ENCODE results near the gene TMEM125.

Gene TMEM125

DNA sequence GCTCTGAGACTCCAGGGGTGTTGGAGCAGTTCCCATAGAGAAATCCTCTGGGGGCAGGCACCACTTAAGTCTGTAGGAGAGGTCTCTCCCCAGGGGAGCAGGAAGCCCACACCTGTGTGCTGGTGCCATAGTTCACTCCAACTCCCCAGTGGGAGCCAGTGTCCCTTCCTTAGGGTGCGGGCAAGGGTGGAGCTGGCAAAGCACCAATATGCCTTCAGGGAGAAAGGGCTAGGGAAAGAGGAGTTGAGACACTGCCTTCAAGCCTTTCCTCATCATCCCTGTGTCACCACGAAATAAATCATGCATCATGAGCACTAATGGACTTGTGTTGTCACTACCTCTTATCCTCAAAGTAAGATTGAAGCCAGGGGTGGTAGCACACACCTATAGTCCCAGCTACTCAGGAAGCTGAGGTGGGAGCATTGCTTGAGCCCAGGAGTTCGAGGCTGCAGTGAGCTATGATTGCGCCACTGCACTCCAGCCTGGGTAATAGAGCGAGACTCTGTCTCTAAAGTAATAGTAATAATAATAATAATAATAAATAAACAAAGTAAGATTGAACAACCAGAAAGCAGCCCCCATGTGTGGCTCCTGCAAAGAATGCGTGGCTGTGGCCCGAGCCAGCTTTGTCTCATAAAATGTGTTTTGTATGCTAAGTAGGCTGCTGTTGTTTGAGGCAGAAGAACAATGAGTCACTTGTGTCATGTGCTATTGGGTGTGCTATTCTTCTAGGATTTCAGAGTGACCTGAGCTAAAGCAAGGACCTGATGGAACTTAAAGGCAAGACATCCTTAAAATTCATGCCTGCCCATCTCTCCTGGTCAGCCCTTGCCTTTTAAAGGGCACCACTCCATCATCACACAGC, 24.3 kb downstream of the TMEM125 start:
- no peak for DNase-seq (ENCODE audit: low spot score)

DNA sequence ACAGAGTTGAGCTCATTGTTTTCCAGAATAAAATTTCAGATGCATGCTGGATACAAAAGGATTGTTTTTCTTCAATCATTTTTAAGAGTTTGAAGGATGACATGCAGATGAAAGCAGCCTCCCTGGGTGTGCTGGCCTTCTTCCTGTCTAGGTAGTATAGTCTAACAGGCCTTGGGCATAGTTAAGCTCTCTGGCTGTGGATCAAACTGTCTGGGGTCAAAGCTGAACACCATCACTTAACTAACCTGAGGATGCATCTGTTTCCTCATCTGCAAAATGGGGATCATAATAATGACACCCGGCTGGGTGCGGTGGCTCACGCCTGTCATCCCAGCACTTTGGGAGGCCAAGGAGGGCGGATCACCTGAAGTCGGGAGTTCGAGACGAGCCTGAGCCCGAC, 25.0 kb downstream of the TMEM125 start:
- DNase-seq (ENCODE audit: low spot score): no peak

DNA sequence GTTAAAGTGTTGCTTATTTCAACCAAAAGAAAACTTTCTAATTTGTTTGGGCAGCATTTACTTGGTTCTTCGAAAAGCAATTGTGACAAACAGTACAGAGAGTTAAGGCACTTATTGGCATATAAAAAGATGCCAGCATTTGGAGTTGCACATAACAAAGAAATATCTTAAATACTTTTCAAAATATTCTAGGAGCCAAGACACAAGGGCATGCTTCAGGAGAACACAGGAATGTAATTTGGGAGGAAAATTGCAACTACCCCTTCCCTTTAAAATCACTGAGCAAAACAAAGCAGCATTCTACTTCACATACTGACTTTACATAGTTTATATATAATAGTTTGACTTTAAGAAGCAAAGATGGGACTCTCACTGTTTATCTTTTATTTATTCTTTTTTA, 26.4 kb downstream of the TMEM125 start:
- no peak for DNase-seq (ENCODE audit: low spot score)

DNA sequence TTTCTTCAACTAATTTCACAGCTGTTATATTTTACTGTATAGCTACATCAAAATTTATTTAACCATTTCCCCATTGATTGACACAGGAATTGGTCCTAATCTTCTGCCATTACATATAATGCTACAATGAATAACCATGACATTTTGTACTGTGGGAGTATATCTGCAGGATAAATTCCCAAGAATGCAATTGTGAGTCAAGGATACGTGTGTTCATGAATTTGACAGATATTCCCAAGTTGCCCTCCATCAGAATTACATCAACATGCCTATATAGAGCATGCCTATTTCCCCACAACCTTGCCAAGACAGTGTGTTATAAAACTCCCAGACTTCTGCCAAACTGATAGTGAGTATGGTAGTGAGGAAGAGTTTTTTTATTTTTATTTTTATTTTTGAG, 28.3 kb downstream of the TMEM125 start:
- DNase-seq (ENCODE audit: low spot score): no peak

DNA sequence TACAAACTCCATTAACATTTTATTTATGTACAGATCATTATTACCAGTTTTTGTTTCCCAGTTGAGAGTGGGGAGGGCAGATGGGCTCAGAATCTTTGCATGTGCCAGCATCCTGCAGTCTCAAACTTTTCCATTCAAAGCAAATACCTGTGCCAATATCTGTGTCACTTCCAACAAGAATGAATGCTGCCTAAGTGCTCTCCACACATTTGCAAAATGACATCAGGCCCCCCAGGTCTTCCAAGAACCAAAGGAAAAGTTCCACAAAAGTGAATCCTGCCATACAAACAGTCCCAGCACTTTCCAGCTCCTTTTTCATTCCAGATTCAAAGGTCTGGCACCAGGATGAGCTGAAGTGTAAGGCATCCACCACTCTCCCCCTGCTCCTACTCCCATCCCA, 29.3 kb downstream of the TMEM125 start:
- no peak for DNase-seq (ENCODE audit: low spot score)

DNA sequence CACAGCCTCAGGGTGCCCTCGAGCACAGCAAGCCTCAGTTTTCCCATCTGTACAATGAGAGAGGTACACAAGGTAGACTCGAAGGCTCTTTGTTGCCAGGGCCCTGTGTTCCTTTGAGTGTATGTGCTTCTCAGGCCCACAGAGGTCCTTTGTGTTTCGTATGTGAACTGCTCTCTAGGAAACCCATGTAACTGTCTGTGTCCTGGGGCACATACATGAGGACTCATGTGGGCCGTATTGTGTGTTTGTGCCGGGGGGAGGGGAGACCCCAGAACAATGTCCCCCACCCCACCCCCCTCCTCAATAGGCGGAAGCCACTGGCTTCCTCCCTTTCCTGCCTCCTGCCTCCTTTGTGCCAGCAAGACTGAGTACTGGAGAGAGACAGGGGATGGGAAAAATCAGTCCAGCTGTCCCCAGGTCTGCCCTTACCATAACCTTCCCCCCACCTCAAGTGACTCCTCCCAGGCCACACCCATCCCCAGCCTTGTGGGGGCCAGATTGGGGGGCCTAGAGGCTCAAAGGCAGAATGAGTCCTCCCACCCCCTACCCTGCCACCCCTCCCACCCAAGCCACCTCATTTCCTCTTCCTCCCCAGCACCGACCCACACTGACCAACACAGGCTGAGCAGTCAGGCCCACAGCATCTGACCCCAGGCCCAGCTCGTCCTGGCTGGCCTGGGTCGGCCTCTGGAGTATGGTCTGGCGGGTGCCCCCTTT, 30.8 kb downstream of the TMEM125 start, which contains the start of gene TIE1:
Gene TIE1, plus strand, starts transcription at position 605 of the 717 bp plus-strand sequence. Its CDS starts 90 bp downstream, at position 695.
- DNase-seq (ENCODE audit: low spot score): no peak

DNA sequence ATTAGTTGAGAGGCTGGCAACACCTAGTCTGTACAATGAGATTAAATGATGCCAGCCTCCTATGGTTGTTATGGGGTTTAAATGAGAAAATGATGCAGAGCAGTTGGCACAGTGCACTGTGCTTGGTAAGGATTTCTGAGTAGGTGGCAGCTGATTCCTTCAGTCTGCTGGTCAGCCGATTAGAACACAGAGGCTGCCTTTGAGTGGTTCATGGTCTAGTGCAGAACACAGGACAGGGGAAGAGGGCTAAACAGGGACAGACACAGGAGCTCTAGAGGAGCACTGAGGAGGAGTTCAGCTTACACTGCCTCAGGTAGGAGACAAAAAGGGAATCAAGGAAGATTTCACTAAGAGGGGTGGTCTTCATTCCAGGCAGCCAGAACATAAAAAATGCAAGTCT, 32.4 kb downstream of the TMEM125 start:
- DNase-seq (ENCODE audit: low spot score): no peak

DNA sequence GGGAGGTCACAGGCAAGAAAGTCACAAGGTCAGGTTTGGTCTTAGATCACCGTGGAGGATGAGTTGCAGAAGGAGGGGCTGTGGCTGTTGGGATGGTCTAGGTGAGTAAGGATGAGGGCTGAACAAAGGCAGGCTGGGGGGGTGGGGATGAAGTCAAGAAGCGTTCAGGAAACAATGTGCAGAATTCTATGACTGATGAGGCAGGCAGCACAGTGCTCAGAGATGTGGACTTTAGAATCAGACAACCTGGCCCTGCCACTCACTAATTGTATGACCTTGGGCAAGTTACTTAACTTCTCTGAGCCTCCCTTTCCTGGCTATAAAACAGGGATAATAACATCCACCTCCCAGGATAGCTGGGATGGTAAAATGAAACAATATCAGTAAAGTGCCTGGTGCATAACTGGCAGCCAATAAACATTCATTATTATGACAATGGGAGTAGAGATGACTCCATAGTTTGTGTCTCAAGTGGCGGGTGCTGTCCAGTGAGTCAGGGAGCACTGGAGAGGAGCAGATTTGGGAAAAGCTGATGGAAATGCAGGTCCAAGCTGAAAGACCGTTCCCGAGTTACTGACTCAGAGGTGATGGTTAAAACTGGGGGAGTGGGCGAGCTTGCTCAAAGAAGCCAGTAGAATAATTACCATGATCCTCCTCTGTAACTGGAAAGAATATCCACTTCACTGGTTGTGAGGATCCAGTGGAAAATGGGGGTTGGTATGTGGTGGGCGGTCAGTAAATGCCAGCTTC, 33.1 kb downstream of the TMEM125 start:
- DNase-seq (ENCODE audit: low spot score): no peak

DNA sequence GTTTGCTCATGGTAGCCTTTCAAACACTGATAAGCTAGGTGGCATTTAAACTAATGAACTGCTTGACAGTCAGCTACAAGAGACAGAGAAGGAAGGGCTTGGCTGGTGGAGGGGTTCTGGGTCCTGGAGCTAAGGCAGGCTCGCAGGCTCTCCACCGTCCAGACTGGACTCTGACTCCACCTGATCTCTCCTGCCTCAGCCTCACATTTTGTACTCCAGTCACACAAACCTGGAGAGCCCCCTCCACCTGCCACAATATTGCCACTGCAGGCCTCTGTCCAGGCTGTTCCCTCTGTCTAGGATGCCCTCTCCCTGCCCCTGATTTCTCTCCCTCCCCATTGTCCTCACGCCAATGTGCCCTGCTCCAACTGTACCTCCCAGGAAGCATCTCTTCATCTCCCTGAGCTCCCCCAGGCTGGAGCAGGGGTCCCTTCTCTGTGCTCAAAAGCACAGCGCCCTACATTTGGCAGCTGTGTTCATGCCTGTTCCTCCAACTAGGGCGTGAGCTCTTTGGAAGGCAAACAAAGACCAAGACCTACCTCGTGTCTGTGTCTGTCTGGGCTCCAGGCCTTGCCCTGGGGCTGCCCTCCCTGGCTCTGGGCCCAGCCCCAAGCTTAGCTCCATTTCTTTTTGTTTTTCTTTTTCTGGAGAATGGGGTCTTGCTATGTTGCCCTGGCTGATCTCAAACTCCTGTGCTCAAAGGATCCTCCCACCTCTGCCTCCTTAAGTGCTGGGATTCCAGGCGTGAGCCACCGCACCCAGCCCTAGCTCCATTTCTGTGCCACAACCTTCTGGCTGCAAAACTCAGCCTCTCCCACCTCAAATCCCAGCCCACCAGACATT, 33.9 kb downstream of the TMEM125 start:
- no peak for DNase-seq (ENCODE audit: low spot score)

DNA sequence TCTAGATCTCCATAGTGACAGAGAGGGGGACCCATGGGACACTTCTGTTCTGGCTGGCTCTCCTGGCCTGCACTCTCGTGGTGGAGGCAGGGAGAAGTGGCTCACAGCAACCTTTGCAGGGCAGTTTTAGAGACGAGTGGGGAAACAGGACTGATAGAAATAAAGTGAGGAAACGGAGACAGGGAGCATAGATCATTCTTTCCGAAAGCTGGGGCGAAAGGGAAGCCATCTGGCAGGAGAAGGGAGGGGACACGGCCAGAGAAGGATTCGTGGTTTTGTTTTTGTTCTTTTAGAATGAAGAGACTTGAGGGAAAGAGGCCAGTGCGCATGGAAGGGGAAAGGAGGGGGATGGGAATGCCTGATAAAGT, 34.5 kb downstream of the TMEM125 start:
- no peak for DNase-seq (ENCODE audit: low spot score)

DNA sequence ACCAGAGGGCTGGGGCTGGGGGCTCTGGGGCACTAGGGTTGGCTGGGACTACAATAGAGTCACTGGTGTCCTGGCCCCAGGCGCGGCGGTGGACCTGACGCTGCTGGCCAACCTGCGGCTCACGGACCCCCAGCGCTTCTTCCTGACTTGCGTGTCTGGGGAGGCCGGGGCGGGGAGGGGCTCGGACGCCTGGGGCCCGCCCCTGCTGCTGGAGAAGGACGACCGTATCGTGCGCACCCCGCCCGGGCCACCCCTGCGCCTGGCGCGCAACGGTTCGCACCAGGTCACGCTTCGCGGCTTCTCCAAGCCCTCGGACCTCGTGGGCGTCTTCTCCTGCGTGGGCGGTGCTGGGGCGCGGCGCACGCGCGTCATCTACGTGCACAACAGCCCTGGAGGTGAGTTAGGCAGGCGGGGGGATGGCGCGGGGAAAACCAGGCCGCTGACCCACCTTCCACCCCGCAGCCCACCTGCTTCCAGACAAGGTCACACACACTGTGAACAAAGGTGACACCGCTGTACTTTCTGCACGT, 35.1 kb downstream of the TMEM125 start:
- no peak for DNase-seq (ENCODE audit: low spot score)

DNA sequence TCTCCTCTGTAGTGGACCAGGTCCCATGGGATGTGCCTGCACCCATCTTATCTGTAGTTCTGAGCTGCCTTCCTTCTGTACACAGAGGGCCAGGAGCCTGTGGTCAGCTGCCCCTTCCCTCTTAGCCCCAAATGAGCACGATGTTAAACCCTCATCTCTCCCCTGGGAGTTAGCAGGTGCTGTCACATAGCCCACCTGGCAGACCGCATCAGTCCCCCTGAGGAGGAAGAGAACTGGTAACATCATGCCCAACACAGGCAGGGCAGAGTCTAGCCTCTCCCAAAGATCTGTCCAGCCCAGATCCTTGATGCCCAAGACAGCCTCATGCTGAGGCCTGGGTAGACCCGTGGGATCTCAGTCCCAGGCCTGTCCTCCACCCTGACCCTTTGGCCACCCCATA, 35.7 kb downstream of the TMEM125 start:
- no peak for DNase-seq (ENCODE audit: low spot score)

DNA sequence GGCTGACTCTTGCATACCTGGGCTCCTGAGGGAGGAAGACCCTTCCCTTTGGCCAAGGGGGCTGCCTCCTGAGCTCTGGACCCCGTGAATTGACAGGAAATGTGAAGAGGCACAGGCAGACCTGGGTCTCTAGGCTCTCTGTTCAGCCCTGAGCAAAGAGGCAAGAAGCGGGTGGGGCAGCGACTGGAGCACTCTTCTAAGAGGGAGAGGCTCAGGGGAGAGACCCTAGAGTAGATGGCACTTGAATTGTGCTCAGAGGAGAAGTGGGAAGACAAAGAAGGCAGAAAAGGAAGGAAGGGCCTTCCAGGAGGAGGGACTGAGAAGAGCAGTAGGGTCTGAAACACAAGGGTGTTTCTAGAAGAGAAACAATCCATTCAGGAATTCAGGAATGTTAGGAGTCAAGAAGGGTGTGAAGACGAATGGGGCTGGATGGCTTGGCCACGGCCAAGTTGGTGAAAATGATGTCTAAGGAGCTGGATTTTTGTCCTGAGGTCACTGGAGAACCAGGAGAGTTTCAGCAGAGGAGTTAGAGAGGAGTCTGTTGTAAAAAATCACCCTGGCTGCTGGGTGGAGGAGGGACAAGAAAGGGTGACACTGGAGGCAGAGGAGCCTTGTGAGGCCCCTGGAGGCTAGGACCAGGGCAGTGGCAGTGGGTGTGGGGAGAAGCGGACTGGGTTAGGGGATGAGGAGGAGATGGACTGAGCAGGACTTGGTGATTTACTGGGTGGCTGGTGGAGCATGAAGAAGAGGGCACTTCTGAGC, 36.3 kb downstream of the TMEM125 start:
- no peak for DNase-seq (ENCODE audit: low spot score)

DNA sequence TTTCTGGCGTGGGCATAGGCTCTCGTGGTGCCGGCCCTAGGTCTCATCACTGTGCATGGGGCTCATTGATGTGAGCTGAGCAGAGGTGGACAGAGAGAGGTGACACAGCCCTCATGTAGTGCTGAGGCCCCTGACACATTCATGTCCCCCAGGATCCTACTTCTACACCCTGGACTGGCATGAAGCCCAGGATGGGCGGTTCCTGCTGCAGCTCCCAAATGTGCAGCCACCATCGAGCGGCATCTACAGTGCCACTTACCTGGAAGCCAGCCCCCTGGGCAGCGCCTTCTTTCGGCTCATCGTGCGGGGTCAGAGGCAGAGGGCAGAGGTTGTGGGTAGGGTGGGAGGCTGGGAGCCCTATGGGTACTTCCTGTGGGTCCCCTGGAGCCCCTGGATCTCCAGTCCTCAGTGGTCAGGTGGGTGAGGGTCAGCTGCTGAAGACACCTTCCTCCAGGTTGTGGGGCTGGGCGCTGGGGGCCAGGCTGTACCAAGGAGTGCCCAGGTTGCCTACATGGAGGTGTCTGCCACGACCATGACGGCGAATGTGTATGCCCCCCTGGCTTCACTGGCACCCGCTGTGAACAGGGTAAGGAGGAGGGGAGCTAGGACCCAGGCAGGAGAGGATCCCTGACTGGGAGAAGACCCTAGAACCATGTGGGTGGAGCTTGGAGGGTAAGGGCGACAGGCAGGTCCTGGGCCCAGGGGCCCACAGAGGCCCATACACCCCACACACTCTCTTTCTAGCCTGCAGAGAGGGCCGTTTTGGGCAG, 37.1 kb downstream of the TMEM125 start:
- no peak for DNase-seq (ENCODE audit: low spot score)

DNA sequence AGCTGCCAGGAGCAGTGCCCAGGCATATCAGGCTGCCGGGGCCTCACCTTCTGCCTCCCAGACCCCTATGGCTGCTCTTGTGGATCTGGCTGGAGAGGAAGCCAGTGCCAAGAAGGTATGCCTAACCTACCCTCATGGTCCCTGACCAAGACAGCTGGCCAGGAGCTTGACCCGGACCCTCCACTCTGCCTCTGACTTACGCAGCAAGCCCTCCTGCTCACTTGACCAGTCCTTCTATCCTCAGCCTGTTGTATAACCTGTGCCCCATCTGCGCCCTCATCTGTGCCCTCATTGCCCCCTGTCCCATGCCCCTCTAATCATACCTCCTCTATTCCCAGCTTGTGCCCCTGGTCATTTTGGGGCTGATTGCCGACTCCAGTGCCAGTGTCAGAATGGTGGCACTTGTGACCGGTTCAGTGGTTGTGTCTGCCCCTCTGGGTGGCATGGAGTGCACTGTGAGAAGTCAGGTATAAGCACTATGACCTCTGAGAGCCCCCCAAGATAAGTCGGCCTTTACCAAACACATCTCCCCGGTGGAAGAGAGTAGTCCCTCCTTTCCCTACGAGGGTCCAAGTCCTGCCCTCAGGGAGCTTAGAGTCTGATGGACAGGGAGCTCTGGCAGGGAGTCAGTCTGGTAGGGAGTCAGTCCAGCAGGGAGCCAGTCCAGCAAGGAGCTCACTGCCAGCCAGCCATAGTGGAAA, 37.8 kb downstream of the TMEM125 start:
- DNase-seq (ENCODE audit: low spot score): no peak

DNA sequence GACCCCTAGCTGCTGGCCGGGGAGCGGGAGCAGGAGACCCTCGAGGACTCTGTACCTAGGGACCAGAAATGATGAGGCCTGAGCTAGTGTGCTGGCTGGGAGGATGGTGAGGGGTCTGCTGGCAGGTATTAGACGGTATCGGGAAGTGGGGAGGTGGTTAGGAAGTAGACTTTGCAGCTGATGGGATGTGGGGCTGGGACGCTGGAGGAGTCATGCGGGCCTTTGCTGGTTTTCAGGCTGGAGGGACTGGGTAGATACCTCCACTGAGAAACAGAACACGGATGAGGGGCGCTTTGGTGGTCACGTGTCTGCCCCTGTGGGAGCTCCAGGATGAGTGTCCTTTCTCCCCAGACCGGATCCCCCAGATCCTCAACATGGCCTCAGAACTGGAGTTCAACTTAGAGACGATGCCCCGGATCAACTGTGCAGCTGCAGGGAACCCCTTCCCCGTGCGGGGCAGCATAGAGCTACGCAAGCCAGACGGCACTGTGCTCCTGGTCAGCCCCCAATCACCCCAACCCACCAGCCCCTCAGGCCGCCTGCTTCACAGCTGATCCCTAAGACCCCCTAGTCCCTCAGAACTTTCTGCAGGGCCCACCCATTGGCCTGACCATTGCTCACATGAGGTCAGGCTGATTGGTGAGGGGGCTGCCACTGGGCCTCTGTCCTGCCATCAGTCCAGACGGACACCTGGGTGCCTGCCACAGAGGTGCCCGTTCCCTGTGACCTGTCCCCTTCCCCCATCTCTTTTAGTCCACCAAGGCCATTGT, 39.0 kb downstream of the TMEM125 start:
- DNase-seq (ENCODE audit: low spot score): no peak

DNA sequence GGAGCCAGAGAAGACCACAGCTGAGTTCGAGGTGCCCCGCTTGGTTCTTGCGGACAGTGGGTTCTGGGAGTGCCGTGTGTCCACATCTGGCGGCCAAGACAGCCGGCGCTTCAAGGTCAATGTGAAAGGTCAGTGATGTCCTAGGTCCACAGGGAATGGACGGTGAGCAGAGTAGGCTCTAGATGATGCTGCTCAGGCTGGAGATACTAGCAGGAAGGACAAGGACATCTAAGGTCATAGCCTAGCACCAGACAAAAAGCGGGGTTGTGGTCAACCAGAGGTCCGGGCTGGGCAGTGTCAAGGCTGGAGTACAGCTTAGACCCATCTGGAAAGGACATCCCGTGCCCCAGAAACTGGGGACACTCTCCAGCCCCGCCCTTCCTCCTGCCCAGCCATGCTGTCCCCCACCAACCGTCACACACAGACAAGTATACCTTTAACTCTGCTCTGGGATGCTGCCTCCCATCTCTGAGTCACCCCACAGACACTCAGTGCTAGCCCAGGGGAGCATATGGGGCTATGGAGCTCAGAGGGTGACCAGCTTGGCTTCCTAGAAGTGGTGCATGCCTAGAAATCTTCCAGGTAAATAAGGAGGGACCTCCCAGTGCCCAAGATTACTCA, 39.7 kb downstream of the TMEM125 start:
- DNase-seq (ENCODE audit: low spot score): no peak

DNA sequence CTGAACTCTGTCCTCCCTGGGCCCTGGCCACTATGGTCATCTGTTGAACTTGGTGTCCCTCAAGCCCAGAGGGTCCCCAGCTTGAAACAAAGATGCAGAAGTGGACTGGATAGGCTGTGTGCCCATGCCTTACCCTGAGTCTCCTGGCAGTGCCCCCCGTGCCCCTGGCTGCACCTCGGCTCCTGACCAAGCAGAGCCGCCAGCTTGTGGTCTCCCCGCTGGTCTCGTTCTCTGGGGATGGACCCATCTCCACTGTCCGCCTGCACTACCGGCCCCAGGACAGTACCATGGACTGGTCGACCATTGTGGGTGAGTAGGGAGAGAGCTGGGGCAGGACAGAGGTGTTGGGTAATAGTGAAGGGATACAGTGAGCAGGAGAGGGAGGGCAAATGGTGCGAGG, 41.7 kb downstream of the TMEM125 start:
- no peak for DNase-seq (ENCODE audit: low spot score)
